GM18498 (cell line): ENCODE data around the gene TFAP2E.
"Not testable (repeated sequence)": the region's sequence is repeated elsewhere in the genome, so short reads cannot be mapped to it uniquely, and the experiment has no call there.

Source experiments
- ATAC-seq: cut with Tn5 transposase; IDR thresholded peaks from one replicate; pipeline ENCODE4 v1.9.1; 2021; ENCODE audit warnings: mild to moderate bottlenecking, moderate library complexity; ENCODE audit not compliant: unreplicated experiment

Gene TFAP2E

GRCh38 chr1:35571263-35571662, 1.9 kb upstream of the TFAP2E start:
- ATAC-seq = no peak

- ATAC-seq = no peak
Measured at GRCh38 chr1:35572296-35572695, 818 bp upstream of the TFAP2E start.

- no peak for ATAC-seq
Measured at GRCh38 chr1:35574125-35574654, 1.1 kb downstream of the TFAP2E start.

- no peak for ATAC-seq
Measured at GRCh38 chr1:35574655-35575415, 1.7 kb downstream of the TFAP2E start.

GRCh38 chr1:35575416-35575958, 2.4 kb downstream of the TFAP2E start:
- ATAC-seq = no peak

GRCh38 chr1:35576061-35576765, 3.1 kb downstream of the TFAP2E start:
- no peak for ATAC-seq

GRCh38 chr1:35576766-35577070, 3.6 kb downstream of the TFAP2E start:
- not testable (repeated sequence) for ATAC-seq

GRCh38 chr1:35577071-35577998, 4.2 kb downstream of the TFAP2E start:
- peak; percentile 71 for ATAC-seq

- no peak for ATAC-seq
Measured at GRCh38 chr1:35580949-35581388, 7.9 kb downstream of the TFAP2E start.

- not testable (repeated sequence) for ATAC-seq
Measured at GRCh38 chr1:35581621-35582020, 8.5 kb downstream of the TFAP2E start.

GRCh38 chr1:35585281-35585680, 12.2 kb downstream of the TFAP2E start:
- ATAC-seq = no peak

- not testable (repeated sequence) for ATAC-seq
Measured at GRCh38 chr1:35585805-35586204, 12.7 kb downstream of the TFAP2E start.

GRCh38 chr1:35586808-35587207, 13.7 kb downstream of the TFAP2E start:
- ATAC-seq = no peak

GRCh38 chr1:35587736-35588135, 14.6 kb downstream of the TFAP2E start:
- no peak for ATAC-seq

- no peak for ATAC-seq
Measured at GRCh38 chr1:35588197-35588910, 15.2 kb downstream of the TFAP2E start.

GRCh38 chr1:35589516-35590427, 16.7 kb downstream of the TFAP2E start:
- ATAC-seq = no peak

- no peak for ATAC-seq
Measured at GRCh38 chr1:35590476-35591040, 17.4 kb downstream of the TFAP2E start.

- ATAC-seq = no peak
Measured at GRCh38 chr1:35591211-35591610, 18.1 kb downstream of the TFAP2E start.
